HG02884 (cell line): Measurements from ENCODE around the gene REN.
A peak's percentile ranks its signal among the peaks of the same experiment; 100 is the strongest.

Experiments used
- ATAC-seq: cut with Tn5 transposase; IDR thresholded peaks from one replicate; pipeline ENCODE4 v1.9.1; 2021; ENCODE audit warnings: mild to moderate bottlenecking, moderate library complexity; ENCODE audit not compliant: unreplicated experiment

The REN gene

DNA sequence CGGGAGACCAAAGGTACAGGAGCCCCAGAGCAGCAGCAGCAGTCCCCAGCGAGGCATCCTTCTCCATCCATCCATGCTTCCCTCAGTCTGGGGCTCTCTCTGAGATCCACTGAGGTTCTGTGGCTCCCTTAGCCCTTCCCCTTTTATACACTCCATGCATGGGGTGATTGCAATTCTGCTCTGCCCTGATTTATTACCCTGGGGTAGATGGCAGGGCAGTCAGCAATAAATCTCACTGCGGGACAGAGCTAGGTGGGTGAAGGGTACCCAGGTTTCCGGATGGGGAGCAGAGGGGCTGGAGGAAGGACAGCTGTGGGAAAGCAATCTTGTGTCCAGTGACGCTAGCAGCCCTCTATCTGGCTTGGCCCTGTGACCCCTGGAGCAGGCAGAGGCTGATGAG is at the start of gene REN:
REN (minus strand) TSS at position 119 of the 400 bp plus-strand sequence; CDS start at position 75, 44 bp downstream.
- ATAC-seq = no peak

DNA sequence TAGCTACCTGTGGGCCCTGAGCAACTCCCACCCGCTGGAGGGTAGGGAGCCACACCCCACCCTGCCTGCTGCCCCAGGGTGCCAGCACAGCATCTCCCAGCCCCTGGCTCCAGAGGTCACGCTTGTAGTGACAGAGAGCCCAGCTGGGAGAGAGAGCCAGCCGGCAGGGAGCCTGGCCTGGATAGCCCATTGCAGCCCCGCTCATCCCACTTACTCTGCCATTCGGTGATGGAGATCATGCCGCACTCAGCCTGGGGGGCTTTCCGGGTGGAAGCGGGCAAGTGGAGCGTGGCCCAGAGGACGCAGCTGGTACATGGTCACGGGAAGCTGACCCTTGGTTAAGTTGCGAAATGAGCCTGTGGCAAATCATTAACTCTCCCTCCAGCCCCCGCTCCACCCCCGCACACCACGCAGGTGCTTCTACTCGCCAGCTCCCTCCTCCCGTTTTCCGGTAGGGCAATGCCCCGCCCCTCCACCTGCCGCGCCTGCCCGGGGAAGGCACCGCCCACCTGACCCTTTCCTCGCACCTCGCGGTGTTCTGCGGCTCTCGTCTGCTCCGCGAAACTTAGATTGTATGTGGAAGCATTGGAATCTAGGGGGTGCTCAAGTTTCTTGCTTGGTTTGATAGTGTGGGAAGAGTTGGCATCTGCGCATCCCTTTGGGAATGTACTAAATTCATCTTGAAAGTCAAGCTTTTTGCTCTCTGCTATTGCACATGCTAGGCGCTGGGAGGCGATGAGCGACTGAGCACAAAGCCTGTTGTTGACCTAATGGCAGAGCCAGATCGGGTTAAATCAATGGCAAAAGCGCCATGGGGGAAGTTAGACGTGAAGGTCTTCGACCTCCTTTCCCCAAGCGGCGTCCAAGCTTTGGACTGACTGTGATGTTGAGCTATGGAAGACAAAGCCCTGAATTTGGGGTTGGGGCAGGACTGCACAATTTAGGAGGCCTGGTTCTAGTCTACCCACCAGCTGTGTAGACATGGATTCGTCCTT is 47.8 kb upstream of the REN start, which contains the start of gene GOLT1A:
GOLT1A (minus strand) TSS at position 321 of the 995 bp plus-strand sequence; CDS start at position 239, 82 bp downstream.
- no peak for ATAC-seq

DNA sequence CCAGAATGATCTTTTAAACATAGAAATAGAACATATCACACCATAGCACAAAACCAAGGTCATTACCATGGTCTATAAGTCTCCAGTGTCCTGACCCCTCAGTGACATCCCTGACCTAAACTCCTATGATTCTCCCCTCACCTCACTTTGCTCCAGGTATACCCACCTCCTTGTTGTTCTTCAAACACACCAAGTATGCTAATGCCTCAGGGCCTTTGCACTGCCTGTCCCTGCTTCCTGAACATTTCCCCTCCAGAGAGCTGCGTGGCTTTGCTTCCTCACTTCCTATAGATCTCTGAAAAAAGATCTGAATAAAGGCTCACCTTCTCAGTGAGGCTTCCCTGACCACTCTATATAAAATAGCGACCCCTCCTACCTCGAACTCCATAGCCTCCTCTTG is 46.6 kb upstream of the REN start:
- no peak for ATAC-seq

DNA sequence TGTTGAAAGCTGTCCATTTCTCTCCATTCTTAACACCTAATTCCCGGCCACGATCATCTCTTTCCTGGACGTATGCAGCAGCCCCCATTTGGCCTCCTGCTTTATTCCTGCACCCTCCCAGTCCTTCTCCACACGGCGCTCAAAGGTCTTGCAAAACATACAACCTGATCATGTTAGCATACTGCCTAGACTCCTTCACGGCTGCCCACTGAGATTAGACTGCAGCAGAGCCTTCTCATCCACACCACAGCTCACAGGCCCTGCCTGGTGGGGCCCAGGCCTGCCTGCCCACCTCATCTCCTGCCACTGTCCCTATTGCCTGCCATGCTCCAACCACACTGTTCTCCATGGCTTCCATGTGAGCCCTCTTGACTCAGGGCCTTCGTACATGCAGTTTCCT is 44.9 kb upstream of the REN start:
- no peak for ATAC-seq

DNA sequence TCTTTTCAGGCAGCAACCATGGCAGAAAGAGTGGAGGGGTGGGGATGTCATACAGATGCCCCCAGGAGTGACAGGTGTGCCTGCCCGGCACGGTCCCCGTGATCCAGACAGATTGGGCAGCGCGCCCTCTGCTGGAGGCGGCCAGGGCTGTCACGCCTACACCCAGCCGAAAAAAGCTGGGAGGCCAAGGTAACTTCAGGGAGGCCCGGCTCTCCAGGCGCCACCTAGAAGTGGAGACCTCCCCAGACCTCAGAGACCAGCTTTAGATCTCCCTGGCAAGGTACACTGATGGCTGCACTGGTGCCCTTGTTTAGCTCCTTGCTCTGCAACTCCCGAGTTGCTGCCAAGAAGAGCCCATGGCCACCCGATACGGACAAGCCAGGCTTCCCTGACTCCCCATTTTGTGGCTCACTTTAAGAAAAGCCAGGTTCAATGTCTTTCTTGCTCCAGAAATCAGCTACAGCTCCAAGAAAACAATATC is 41.0 kb upstream of the REN start:
- peak; percentile 57 for ATAC-seq

DNA sequence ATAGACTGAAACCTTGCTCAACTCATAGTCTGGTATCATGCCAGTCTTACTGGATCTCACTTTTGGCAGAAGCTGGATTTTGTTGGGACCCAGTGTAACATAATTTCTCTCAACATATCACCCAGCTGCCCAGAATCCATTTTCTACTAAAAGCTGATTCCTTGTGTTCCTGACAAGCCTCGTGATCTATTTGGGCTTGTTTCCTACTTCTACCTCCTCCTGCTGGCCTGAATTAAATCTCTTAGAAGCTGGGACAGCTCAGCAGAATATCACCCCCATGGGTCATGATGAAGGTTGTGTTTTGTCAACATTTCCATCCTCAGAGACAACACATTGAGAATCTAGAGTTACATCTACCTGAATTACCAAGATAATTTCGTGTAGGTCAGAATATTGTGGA is 40.0 kb upstream of the REN start:
- ATAC-seq = no peak

DNA sequence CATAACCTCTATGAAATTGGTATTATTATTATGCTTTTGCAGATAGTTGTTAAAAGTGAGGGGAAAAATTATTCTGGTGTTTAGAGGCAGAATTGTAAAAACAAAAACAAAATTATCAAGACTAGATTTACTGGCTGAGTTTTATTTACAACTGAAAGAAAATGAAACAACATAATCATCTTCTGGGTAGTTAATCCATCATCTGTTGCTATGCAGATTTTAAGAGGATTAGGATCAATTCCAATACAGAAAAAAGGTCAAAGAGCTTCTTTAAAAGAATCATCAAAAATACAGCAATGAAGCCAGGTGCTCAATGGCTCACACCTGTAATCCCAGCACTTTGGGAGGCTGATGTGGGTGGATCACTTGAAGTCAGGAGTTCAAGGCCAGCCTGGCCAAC is 39.3 kb upstream of the REN start:
- ATAC-seq = no peak

DNA sequence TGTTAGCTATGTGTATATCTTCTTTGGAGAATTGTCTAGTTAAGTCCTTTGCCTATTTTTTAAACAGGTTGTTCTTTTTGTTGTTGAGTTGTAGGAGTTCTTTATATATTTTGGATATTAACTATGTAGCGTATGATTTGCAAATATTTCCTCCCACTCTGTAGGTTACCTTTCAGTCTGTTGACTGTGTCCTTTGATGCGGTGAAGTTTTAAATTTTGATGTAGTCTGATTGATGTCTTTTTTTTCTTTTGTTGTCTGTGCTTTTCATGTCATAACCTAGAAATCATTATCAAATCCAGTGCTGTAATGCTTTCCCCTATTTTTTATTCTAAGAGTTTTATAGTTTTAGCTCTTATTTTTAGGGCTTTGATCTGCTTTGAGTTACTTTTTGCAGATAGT is 38.8 kb upstream of the REN start:
- no peak for ATAC-seq

DNA sequence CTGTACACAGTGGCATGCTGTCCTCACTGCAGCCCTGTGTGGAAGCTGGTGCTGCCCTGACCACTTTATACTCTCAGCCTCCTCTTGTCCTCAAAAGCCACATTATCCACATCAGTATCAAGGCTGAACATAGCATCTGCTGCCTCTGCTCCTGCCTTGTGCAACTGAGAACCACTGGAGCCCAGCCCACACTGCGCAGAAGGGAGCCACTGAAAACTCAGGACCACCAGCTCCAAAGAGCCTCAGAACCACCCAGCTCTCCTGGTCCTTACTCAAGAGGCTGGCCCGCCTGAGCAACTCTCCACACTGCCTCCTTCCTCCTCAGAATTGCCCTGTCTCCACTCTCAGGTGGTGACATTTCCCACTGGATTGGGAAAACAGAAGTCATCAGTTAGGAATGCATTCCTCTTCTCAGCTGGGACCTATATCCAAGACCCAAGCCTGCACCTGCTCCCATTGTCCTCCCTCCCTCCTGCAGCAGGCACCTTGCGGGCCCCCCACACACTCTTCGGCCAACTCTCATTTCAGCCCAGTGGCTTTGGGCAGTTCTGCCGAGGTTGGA is 37.1 kb upstream of the REN start:
- no peak for ATAC-seq

DNA sequence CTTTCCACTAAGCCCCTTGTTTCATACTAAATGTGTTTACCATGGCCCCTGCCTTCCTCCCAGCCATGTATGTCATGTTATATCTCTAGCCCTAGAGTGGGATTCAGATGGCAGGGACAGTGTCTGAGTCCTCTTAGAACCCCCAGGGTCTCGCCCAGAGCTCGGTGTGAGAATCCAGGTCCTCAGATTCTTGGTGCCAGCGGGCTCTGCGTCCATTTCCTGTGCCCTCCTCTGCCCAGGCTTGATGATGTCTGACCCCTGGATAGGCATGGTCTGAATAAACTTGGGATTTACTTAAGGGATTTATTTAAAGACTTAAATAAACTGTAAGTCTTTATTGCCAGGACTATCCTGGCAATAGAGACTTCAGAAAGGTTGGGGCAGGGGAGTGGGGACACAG is 36.3 kb upstream of the REN start:
- no peak for ATAC-seq

DNA sequence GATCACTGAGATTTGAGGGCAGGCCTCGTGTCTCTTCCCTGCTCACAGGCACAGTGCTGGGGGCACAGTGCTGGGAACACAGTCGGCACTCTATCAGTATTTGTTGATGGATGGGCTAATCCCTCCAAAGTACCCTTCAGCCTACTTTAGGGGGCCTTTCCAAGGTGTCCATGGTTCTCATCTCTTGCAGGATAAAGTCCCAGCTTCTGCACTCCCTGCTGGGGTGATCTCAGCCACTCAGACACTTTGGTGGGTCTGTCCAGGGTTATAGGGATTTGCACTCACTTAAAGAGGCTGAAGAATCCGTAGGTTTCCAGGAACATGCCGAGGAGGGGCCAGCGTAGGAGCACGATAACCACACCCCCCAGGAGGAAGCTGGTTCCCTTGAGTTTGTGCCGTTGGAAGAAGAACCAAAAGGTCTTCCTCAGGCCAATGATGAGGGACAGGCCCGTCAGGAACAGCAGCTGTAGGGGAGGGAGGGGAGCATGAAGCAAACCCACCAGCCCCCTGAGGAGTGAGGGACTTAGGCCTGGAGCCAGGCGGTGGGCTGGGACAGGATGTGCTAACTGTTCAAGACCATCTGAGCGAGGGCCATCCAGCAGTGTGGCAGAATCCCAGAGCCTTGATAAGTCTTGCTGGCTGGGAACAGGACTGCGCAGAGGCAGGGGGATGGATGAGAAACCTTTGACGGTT is 35.4 kb upstream of the REN start:
- ATAC-seq = no peak

DNA sequence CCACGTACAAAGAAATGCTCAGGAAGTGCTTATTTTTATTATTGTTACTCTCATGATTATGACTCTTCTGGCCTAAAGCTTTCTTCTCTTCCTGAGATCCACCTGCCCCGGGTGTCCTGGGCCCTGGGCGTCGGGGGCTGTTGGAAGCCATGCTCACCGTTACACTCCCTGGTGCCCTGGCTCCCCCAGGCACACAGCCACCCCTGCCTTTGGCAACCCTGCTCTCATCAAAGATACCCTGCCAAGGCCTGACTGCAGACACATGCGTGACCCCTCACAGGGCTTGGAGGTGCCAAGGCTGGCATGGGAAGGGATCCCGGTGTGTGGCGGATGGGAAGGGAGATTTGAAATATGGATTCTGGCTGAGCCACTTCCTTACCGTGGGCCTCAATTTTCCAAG is 33.4 kb upstream of the REN start:
- ATAC-seq = no peak

DNA sequence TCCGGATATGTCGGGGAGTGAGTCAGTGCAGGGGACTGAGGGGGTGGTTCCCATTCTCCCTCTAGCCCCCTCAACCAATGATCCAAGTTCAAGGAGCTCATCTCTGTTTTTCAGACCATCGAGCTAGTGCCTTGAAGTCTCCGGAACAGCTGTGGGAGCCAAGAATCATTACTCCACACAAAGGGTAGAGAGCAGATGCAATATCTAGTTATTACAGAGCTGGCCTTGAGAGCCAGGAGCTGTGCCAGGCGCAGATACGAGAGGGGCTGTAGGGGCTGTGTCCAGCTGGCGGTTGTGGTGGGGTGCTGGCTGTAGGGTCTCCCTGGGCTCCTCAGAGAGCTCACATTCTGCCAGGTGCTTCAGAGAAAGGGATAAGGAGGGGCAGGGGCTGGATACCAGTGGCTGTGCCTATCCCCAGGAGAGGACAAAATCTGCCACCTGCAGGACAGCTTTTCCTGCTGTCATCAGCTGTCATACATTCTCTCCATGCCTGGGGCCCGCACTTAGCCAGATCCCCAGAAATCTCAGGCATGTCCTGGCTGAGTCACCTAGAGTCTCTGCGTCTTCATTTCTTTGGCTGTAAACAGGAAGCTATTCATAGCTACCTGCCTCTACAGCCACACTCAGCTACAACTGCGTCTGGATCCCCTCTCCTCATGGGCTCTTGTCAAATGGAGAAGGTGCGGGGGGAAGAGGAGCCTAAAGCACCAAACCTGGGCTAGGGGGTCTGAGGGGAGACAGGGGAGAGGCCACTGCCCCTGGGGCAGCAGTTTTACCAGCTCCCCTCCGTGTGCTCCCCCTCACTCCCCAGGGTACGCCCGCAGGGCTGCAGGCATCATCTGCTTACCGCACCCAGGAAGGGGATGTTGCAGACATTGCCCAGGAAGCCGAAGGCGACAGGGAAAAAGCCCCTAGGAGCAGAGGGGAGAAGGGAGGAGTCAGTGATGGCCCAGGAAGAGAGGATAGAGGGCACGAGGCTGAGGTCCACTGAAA is 32.5 kb upstream of the REN start:
- no peak for ATAC-seq

DNA sequence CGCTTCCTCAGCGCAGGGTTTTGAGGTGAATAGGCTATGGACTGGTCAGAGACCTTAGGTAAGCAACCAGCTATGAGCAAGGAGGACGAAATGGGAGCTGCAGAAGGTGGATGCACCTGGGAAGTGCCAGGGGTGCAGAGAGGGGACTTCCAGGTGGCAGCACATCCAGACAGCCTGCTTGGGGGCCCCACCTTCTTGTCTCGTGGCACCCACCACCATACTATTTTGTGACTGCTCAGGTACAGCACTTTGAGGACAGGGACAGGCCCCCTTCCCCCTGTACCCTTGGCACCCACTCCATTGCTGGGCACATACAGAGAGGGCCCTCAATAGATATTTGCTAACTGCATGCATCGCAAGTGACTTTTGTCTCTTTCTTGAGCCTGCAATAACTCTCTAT is 30.9 kb upstream of the REN start:
- ATAC-seq = no peak

DNA sequence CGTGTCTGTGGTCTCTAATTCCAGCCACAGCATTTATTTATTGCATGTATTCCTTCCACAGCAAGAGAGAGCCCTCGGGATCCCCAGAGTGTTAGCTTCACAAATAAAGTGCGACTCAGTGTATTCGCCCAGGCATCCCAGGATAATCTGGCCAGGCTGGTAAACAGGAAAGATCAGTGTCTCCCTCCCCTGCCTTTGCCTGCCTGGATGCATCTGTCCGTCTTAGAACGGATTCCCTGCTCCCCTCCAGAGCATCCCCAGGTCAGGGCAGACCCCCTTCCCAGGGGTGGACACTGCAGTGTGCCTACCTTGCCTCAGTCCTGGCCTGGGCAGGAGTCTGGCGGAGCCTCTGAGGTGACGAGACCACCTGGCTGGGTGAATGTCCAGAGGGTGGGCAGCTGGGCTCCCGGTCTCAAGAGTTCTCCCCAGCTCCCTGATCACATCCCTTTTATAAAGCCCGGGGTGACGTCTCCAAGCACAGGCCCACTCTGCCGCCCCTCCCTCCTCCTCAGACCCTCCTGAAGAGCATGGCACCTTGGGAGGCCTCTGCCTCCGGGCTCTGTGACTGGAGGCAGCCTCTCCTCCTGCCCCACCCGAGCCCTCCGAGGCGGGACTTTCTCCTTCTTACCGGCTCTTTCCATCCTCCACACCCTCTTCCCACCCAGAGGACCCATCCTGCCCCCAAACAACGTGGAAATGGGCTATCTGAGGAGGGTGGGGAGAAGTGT is 30.1 kb upstream of the REN start, which contains the start of gene KISS1:
KISS1 (minus strand) TSS at position 424 of the 728 bp plus-strand sequence. CDS start 3,615 bp downstream, outside the sequence.
- ATAC-seq = no peak

DNA sequence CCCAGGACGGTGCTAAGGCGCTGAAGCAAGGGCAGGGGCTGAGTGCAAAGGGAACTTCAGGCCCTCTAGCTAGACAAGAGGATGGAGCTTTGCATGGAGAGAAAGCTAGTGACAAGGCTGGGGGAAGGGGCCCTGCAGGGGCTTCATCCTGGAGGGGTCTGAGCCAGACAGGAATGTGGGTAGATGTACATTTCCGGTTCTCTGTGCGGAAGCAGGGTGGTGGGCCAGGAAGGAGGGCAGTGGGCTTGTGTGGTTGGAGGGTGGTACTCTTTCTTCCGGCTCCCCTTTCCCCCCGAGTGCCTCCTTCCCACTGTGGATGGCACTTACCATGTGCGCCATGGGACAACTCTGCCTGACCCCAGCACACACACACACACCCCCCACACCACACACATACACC is 28.6 kb upstream of the REN start:
- no peak for ATAC-seq

DNA sequence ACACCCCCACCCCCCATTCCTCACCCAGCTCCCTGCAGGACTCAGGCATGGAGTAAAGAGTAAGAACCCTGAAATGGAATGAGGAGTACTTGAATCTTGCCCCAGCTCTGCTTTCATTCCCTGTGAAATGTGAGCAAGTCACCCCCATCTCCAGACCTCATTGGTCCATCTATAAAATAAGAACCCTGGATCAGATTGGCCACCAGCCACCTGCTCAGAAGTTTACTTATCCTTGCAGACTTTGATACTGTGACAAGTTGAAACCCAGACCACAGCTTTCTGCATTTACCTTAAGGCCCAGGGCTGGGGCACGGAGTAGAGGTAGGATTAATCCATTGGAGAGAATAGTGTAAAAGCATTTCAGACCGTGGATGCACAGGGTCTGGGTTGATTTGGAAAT is 27.9 kb upstream of the REN start:
- no peak for ATAC-seq

DNA sequence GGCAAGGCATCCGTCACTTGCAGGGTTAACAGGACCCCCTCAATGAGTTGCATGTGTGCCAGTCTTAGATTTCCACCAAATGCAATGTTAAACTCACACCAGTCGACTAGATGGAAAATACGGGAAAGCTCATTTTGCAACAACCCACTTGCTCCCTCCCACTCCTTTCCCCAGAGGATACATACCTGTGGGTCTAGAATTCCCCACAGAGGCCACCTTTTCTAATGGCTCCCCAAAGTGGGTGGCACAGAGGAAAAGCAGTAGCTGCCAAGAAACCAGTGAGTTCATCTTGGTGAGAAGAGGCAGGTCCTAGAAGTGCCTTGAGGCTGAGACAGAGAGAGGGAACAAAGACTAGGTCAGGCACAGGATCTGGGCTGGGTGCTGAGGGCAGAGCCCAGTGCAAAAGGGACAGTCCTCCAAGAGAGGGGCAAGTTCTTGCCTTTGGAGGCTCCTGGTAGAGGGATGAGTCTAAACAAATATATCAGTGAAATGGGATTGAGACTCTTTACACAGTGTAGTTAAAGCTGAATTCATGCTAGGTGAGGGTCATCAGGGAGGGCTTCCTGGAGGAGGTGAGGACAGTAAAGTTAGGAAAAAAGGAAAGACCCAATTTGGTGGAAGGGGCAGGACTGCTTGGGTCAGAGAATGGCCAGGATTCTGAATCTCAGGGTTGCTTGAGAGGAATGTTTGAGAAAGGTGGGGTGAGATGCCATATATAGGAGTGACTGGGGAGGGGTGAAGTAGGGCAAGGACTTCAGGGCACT is 26.6 kb upstream of the REN start:
- no peak for ATAC-seq

DNA sequence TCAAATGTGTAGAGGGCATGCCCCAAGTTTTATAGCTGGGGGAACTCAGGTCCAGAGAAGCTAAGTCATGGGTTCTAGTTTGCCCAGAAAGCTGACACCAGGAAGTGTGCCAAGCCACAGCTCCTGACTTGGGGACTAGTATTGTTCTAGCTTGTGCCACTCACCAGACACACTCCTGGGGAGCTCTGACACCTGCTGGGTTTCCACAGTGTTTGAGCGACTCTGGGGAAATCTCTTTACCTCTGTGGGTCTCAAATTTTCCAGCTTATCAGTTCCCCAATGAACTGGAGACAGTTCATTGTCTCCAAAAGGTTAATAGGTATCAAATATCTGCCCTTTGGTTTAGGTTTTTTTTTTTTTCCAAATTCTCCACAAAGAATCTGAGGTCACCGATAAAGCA is 25.9 kb upstream of the REN start:
- no peak for ATAC-seq
